Sigmoid colon (tissue), 4 donors: ENCODE results near the gene MEIOSIN.

Source experiments
- EP300 ChIP-seq, 4 donors: sonication (generic); formaldehyde crosslinking; IDR thresholded peaks; one replicate each; pipeline ENCODE4 v1.6.1; 2017; ENCODE audit warnings: antibody characterized with exemption in 4 of 4
- TF ChIP-seq, protein P1 (sequence below), 4 experiments: fragments of 450-650 bp in 3 of 4; fragments of 200-600 bp in 1 of 4; IDR thresholded peaks; one replicate each; pipeline ENCODE4 v1.5.1; 2016 to 2019; ENCODE audit warnings: antibody characterized with exemption in 4 of 4, mild to moderate bottlenecking in 3 of 4, moderate library complexity in 2 of 4

DNA sequence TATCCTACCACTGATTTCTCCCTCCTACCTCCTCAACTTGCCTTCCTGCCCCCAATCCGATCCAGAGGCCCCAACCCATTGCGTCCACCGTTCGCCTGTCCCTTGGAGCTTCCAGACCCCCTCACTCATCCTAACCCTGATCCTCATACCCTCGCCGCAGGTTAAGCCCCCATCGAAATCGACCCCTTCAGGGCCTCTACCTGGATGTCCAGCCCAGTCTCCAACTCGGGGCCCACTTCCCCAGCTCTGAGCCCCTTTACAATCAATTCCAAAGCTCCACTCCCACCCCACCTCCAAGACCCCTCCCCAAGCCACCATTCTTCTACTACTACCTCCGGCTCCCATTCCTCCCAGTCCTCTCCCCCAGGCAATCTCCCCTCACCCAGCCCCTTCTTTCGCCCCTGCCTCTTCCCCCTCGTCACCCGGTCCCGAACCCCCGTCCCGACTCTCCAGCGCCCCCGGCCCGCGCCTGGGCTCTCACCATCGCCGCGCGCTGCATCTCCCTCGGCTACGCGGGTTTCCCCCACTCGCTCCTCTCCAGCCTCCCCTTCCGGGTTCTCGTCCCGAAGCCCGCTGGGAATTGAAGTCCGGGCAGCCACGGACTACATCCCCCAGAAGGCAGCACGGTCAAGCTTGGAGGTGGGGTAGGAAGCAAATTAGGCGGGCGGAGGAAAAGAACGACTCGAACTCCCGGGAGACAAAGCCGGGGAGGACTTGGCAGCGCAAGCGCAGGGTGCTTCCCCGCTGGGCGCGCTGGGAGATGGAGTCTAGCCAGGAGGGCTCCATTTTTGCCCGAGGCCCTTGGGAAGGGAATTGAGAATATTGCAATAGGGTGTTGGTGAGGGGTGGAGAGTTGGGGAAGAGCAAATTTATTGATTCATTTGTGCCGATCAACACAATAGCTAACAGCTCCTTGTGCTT lies 2.6 kb upstream of the MEIOSIN start, which contains the start of gene FBXO46:
- TF ChIP-seq, protein P1, sequence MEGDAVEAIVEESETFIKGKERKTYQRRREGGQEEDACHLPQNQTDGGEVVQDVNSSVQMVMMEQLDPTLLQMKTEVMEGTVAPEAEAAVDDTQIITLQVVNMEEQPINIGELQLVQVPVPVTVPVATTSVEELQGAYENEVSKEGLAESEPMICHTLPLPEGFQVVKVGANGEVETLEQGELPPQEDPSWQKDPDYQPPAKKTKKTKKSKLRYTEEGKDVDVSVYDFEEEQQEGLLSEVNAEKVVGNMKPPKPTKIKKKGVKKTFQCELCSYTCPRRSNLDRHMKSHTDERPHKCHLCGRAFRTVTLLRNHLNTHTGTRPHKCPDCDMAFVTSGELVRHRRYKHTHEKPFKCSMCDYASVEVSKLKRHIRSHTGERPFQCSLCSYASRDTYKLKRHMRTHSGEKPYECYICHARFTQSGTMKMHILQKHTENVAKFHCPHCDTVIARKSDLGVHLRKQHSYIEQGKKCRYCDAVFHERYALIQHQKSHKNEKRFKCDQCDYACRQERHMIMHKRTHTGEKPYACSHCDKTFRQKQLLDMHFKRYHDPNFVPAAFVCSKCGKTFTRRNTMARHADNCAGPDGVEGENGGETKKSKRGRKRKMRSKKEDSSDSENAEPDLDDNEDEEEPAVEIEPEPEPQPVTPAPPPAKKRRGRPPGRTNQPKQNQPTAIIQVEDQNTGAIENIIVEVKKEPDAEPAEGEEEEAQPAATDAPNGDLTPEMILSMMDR (IDR thresholded peaks at IDR 0.05), result no peak
- TF ChIP-seq EP300 (IDR thresholded peaks at IDR 0.05), result peak in 1 of 4 donors; percentile 51
